ENCODE measurements around the gene IPO7.

DNA sequence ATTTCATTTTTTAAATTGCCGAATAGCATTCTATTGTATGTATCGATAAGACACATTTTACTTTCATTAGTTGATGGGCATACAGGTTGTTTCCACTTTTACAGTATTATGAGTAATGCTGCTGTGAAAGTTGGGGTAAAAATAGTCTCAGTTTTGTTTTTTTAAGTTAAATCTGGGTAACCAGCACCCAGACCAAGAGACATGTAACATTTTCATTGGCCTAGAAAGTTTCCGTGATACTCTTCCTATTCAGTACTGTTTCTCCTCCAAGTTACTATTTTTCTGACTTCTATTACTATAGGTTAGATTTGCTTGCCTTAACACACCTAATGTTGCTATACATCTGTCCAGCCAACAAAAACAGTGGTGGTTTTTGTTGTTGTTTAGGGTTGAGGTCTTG is 12.3 kb downstream of the IPO7 start:
- no peak for TF ChIP-seq POLR2A (IDR thresholded peaks at IDR 0.05; ENCODE audit: low read depth, low read length)
- no peak for TF ChIP-seq TAF1 (IDR thresholded peaks at IDR 0.05; ENCODE audit: low read depth, low read length)
